Panc1 (cell line): ENCODE results near the gene PTGR3.

Experiments used
- POLR2AphosphoS5 ChIP-seq: IDR thresholded peaks from 2 replicates; pipeline ENCODE4 v1.6.1; 2012; ENCODE audit warnings: mild to moderate bottlenecking, low read depth, low read length, moderate library complexity
- SIN3A ChIP-seq: IDR thresholded peaks from 2 replicates; pipeline ENCODE4 v1.6.1; 2012; ENCODE audit warnings: low read depth, mild to moderate bottlenecking, low read length, moderate library complexity, borderline replicate concordance; ENCODE audit not compliant: insufficient read depth
- TCF7L2 ChIP-seq: IDR thresholded peaks from 2 replicates; pipeline ENCODE4 v1.6.1; 2011; ENCODE audit warnings: mild to moderate bottlenecking, low read depth, low read length, inconsistent platforms
- TF ChIP-seq, protein P1 (sequence below): fragments of 450-650 bp; IDR thresholded peaks from 2 replicates; pipeline ENCODE4 v1.5.1; 2017; ENCODE audit warnings: mild to moderate bottlenecking
- TF ChIP-seq, protein P2 (sequence below), 2 experiments: IDR thresholded peaks; 2 replicates each; pipeline ENCODE4 v1.6.1; 2011 to 2012; ENCODE audit warnings: low read depth in 2 of 2, control low read depth in 1 of 2, low read length in 1 of 2, mild to moderate bottlenecking in 1 of 2, moderate library complexity in 1 of 2; ENCODE audit not compliant: insufficient read depth in 1 of 2

DNA sequence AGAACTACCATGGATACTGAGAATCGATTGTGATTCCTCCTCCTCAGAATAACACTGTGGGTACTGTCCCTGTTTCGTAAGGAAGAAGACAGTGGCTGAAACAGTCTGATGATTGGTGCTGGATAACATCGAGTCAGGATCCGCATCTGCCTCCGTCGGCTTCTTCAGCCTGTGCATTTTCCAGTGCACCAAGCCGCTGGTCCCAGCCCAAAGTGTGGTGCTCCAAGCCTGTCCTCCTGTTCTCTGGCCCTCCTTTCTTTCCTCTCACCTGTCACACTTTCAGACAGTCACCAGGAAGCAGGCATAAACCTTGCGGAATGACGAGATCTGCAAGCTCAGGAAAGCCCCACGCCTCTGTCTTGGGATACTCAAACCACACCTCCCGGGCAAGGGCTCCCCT, 30.6 kb downstream of the PTGR3 start:
- TF ChIP-seq, protein P1, sequence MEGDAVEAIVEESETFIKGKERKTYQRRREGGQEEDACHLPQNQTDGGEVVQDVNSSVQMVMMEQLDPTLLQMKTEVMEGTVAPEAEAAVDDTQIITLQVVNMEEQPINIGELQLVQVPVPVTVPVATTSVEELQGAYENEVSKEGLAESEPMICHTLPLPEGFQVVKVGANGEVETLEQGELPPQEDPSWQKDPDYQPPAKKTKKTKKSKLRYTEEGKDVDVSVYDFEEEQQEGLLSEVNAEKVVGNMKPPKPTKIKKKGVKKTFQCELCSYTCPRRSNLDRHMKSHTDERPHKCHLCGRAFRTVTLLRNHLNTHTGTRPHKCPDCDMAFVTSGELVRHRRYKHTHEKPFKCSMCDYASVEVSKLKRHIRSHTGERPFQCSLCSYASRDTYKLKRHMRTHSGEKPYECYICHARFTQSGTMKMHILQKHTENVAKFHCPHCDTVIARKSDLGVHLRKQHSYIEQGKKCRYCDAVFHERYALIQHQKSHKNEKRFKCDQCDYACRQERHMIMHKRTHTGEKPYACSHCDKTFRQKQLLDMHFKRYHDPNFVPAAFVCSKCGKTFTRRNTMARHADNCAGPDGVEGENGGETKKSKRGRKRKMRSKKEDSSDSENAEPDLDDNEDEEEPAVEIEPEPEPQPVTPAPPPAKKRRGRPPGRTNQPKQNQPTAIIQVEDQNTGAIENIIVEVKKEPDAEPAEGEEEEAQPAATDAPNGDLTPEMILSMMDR: no peak
- no peak for TF ChIP-seq POLR2AphosphoS5
- no peak for TF ChIP-seq TCF7L2
- TF ChIP-seq, protein P2, sequence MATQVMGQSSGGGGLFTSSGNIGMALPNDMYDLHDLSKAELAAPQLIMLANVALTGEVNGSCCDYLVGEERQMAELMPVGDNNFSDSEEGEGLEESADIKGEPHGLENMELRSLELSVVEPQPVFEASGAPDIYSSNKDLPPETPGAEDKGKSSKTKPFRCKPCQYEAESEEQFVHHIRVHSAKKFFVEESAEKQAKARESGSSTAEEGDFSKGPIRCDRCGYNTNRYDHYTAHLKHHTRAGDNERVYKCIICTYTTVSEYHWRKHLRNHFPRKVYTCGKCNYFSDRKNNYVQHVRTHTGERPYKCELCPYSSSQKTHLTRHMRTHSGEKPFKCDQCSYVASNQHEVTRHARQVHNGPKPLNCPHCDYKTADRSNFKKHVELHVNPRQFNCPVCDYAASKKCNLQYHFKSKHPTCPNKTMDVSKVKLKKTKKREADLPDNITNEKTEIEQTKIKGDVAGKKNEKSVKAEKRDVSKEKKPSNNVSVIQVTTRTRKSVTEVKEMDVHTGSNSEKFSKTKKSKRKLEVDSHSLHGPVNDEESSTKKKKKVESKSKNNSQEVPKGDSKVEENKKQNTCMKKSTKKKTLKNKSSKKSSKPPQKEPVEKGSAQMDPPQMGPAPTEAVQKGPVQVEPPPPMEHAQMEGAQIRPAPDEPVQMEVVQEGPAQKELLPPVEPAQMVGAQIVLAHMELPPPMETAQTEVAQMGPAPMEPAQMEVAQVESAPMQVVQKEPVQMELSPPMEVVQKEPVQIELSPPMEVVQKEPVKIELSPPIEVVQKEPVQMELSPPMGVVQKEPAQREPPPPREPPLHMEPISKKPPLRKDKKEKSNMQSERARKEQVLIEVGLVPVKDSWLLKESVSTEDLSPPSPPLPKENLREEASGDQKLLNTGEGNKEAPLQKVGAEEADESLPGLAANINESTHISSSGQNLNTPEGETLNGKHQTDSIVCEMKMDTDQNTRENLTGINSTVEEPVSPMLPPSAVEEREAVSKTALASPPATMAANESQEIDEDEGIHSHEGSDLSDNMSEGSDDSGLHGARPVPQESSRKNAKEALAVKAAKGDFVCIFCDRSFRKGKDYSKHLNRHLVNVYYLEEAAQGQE (IDR thresholded peaks at IDR 0.05; ENCODE audit: insufficient read depth in 1 of 2, low read depth in 2 of 2, low read length in 1 of 2): no peak
- no peak for TF ChIP-seq SIN3A
